Measurements from ENCODE around the gene SRPK2. TPM values are rescaled to one million over a fixed set of nuclear protein-coding genes. Genes with fewer than 3 reads are reported as not detected.

SRPK2 gene
- total RNA-seq, 1 donor from 2014 or later = 54.1 TPM

- peaks cover 5% of the 10 kb centered on the region for H3K79me2 ChIP-seq (ENCODE audit: low read depth)
- no peak overlapping the region for H3K27ac ChIP-seq
- TF ChIP-seq EZH2 (IDR thresholded peaks at IDR 0.05) (no peak), CTCF (IDR thresholded peaks at IDR 0.05) (no peak), EZH2phosphoT487 (IDR thresholded peaks at IDR 0.05) (no peak)
- Mint-ChIP-seq H3K36me3 (peaks cover 30% of the 10 kb centered on the region), H3K9me3 (no peaks in the 10 kb centered on the region), H3K4me1 (peaks cover 2% of the 10 kb centered on the region), H3K4me3 (no peak overlapping the region), H3K27ac (no peak overlapping the region), H3K27me3 (ENCODE audit: insufficient read depth, low read depth) (no peaks in the 10 kb centered on the region)
- peaks cover 21% of the 10 kb centered on the region for H3F3A ChIP-seq (ENCODE audit: low read depth)
- no peaks in the 10 kb centered on the region for H3K4me1 ChIP-seq
- no peaks in the 10 kb centered on the region for H3K9me3 ChIP-seq (ENCODE audit: low read depth)
- no peak overlapping the region for H3K9ac ChIP-seq
- no peak for DNase-seq (ENCODE audit: low spot score)
- H3K27me3 ChIP-seq = no peaks in the 10 kb centered on the region
- H3K4me3 ChIP-seq = no peak overlapping the region
- peaks cover 15% of the 10 kb centered on the region for H4K20me1 ChIP-seq (ENCODE audit: low read depth)
- peaks cover 21% of the 10 kb centered on the region for H3K36me3 ChIP-seq
- H2AFZ ChIP-seq (replicated peaks) = no peak overlapping the region
- no peak overlapping the region for H3K4me2 ChIP-seq
Observed at GRCh38 chr7:105097619-105098018, 291.1 kb downstream of the SRPK2 start.

GRCh38 chr7:105096306-105096705 lies 292.4 kb downstream of the SRPK2 start:
- H3K9ac ChIP-seq = no peak overlapping the region
- H3K4me3 Mint-ChIP-seq = no peak overlapping the region

GRCh38 chr7:105094966-105095365 lies 293.8 kb downstream of the SRPK2 start:
- Histone ChIP-seq H3K36me3 (peaks cover 29% of the 10 kb centered on the region), H3K4me3 (no peak overlapping the region), H4K20me1 (ENCODE audit: low read depth) (peaks cover 33% of the 10 kb centered on the region), H3K9me3 (ENCODE audit: low read depth) (no peaks in the 10 kb centered on the region), H3K9ac (no peak overlapping the region), H2AFZ (replicated peaks) (no peak overlapping the region), H3K4me2 (no peak overlapping the region), H3K79me2 (ENCODE audit: low read depth) (peaks cover 15% of the 10 kb centered on the region), H3K4me1 (no peaks in the 10 kb centered on the region), H3K27me3 (no peaks in the 10 kb centered on the region), H3K27ac (no peak overlapping the region), H3F3A (ENCODE audit: low read depth) (peaks cover 18% of the 10 kb centered on the region)
- no peak for DNase-seq (ENCODE audit: low spot score)
- Mint-ChIP-seq H3K36me3 (peaks cover 36% of the 10 kb centered on the region), H3K4me1 (peaks cover 2% of the 10 kb centered on the region), H3K27me3 (ENCODE audit: insufficient read depth, low read depth) (no peaks in the 10 kb centered on the region), H3K27ac (no peak overlapping the region), H3K9me3 (no peaks in the 10 kb centered on the region), H3K4me3 (no peak overlapping the region)
- no peak for TF ChIP-seq EZH2phosphoT487 (IDR thresholded peaks at IDR 0.05)
- no peak for TF ChIP-seq CTCF (IDR thresholded peaks at IDR 0.05)
- TF ChIP-seq EZH2 (IDR thresholded peaks at IDR 0.05) = no peak

More at GRCh38 chr7:105096306-105096705, 292.4 kb downstream of the SRPK2 start:
- H2AFZ ChIP-seq (replicated peaks) = no peak overlapping the region
- no peak for DNase-seq (ENCODE audit: low spot score)
- Mint-ChIP-seq H3K27me3 (ENCODE audit: insufficient read depth, low read depth) (no peaks in the 10 kb centered on the region), H3K4me1 (peaks cover 2% of the 10 kb centered on the region), H3K27ac (no peak overlapping the region), H3K9me3 (no peaks in the 10 kb centered on the region), H3K36me3 (peaks cover 35% of the 10 kb centered on the region)
- H3K4me3 ChIP-seq = no peak overlapping the region
- no peaks in the 10 kb centered on the region for H3K9me3 ChIP-seq (ENCODE audit: low read depth)
- peaks cover 22% of the 10 kb centered on the region for H3K36me3 ChIP-seq
- no peak overlapping the region for H3K27ac ChIP-seq
- no peaks in the 10 kb centered on the region for H3K4me1 ChIP-seq
- H3F3A ChIP-seq (ENCODE audit: low read depth) = peaks cover 21% of the 10 kb centered on the region
- TF ChIP-seq EZH2phosphoT487 (IDR thresholded peaks at IDR 0.05) (no peak), CTCF (IDR thresholded peaks at IDR 0.05) (no peak), EZH2 (IDR thresholded peaks at IDR 0.05) (no peak)
- peaks cover 11% of the 10 kb centered on the region for H3K79me2 ChIP-seq (ENCODE audit: low read depth)
- peaks cover 24% of the 10 kb centered on the region for H4K20me1 ChIP-seq (ENCODE audit: low read depth)
- no peaks in the 10 kb centered on the region for H3K27me3 ChIP-seq
- no peak overlapping the region for H3K4me2 ChIP-seq

Measured in neural progenitor cell (in vitro differentiated cells).